HS-27A (cell line): Measurements from ENCODE around the gene HYAL1.

Experiments used
- DNase-seq: peaks from one replicate; pipeline ENCODE4 v3.0.0-alpha.2; 2012; ENCODE audit warnings: low read depth, missing footprints

HYAL1 gene, protein sequence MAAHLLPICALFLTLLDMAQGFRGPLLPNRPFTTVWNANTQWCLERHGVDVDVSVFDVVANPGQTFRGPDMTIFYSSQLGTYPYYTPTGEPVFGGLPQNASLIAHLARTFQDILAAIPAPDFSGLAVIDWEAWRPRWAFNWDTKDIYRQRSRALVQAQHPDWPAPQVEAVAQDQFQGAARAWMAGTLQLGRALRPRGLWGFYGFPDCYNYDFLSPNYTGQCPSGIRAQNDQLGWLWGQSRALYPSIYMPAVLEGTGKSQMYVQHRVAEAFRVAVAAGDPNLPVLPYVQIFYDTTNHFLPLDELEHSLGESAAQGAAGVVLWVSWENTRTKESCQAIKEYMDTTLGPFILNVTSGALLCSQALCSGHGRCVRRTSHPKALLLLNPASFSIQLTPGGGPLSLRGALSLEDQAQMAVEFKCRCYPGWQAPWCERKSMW

DNA sequence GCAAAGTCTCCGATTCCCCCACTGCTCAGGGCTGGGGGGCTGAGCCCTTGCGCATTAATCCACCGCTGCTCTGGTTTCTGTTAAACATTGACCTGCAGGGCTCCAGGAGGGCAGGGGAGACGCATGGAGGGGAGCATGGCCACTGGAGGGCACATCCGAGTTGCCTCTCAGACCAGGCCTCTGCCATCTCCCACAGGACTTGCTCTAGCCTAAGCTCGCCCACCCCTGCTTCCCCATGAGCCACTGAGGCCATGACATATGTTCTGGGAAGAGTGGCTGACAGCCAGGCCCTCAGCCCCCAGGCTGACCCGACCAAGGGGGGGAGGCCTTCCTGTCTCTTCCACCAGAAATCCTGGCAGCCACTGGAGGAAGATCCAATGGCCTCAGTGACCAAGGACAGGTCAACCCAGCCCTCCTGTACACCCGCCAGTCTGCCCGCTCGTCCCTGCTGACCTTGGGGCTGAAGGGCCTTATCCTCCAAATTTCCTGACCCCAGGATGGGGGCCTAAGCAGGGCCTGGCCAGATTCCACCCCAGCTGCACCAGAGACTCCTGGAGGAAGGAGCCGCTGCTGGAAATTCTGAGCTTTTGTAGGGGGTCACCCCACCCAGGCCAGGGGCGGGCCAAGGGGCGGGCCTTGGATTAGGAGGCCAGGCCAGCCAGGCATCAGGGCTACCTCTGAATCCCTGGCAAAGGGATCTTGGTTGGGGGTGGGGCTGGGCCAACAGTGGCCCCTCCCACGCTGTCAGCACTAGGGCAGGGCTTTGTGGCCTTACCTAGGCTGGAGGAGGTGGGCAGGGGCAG lies at the start of gene HYAL1:
Gene HYAL1 (minus strand): TSS at position 562 of the 803 bp plus-strand sequence. CDS start 618 bp downstream, outside the sequence.
- DNase-seq: no peak

DNA sequence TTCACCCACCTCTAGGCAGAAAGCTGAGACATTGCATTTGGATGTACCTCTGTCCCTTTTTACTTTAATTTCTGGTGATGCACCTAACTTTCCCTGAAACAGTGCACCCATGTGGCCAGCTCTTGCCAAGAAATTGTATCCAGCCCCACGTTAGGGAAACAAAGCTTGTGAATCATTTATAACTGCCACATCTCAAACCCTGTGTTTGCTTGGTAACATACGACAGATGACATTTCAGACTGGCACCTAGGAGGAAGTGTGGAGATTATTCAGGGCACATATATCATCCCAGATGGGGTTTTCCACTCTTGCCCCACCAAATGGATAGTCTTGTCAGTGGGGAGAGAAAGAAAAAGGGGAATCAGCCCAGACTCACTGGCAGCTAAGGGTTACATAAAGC lies 49.4 kb upstream of the HYAL1 start:
- no peak for DNase-seq

DNA sequence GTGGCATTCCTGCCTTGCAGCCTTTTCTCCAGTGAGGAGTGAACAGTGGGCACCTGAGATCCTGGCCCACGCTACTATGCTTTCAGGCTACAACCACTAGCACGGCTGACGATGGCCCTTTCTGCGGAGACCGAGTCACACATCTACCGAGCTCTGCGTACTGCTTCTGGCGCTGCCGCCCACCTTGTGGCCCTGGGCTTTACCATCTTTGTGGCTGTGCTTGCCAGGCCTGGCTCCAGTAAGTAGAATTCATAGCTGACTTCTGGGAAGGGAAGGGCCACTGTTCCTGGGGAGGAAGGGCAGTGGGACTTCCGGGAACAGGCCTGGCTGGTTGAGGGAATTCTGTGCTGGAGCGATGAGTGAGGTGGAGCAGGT lies 47.9 kb upstream of the HYAL1 start:
- no peak for DNase-seq

DNA sequence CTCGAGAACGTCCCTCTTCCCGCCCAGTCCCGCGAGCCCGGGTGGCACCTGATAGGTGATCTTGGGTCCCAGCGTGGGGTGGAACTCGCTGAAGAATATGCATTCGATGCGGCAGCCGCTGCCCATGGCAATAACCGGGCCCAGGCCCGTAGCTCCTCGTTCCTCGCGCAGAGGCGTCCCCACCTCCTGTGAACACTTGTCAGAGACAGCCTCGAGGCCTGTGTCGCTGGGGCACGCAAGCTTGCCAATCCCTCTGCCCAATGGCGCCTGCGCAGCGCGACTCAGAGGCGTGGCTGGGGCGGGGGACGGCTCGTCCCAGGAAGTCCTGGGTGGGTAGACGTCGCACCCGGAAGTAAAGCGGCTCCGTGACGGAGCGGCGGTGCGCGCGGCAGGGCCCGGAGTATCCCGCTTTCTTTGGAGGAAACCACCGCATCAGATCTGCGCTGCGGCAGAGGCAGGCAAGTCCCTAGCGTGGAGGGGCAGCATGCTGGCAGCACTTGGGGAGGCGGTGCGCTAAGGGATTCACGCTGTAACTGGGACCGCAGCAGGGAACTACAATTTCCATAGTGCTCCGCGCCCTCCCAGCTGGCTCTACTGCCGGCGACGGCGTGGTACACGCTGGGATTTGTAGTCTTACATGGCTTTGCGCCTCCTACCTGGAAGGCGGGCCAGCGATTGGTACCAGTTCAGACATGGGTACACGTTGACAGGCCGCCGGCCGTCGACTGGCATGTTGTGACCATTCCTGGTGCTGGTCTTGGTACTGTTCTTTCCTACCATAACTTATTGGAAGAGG lies 47.4 kb upstream of the HYAL1 start, which contains the start of the genes CYB561D2 and NPRL2:
Gene CYB561D2 (plus strand): TSS at position 336 of the 796 bp plus-strand sequence. CDS start 572 bp downstream, outside the sequence.
Gene NPRL2 (minus strand): TSS at position 249 of the 796 bp plus-strand sequence. CDS start 123 bp downstream, at position 126.
- DNase-seq: peak; percentile 86

DNA sequence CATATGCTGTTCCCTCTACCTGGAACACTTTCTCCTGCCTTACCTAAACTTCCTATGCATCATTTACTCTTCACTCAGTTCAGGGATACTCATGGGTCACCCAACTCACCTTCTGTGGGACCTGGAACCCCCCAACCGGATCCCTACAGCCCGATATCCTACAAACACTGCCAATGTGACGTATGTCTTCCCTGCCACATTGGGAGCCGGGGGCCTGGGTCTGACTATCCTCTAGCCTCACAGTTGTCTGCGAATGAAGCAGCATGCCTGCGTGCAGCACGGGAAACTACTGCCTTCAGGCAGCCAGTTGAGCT lies 46.8 kb upstream of the HYAL1 start:
- no peak for DNase-seq

DNA sequence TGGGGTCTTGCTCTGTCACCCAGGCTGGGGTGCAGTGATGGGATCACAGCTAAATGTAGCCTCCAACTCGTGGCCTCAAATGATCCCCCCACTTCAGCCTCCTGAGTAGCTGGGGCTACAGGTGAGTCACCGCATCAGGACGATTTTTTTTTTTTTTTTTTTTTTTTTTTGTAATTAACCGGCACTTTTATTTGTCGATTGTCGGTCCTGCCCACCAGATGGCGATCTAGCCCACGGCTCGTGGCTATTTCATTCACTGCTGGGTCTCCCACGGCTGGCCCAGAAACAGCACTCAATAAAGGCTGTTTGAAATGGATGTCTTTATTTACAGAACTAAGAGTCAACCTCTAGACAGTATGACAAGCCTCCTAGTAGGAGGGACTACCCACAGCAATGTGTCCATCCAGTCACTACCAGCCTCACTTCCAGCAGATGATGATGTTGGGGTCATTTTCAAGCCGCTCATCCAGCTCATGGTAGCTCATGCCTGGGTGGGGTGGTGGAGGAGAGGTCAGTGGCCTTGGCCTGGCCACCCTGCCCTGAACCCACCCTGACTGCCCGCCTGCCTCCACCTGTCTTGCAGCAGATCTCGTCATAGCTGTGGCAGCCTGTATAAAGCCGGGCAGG lies 43.9 kb upstream of the HYAL1 start:
- peak; percentile 59 for DNase-seq

DNA sequence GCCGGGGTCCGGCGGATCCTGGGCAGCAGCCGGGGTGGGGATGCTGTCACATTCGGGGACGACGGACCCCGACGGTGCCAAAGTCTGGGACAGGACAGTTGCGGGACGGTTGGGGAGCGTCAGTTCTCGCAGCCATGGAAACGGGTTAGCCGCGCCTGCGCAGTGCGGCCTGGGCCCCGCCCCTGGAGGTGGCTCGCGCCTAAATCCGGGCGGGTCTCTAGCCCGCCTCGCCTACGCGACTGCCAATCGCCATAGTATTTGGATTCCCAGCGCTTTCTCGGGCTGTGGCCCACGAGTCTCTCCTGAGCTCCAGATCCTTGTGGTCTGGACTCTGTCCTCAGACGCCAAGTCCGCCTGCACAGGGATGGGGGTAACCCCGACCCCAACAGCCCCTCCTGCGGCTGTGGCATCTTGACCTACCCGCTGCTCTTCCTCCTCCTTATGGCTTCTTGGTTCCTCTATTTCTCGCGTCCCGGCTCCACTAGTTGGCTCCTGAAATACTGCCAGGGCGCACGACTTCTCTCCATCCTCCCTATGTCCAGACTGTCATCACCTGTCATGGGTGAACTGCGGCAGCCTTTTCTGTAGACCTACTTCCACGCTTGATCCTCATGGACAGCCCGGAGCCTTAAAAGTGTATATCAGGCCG lies 42.3 kb upstream of the HYAL1 start, which contains the start of gene ZMYND10:
Gene ZMYND10 (minus strand): TSS at position 147 of the 649 bp plus-strand sequence. CDS start 153 bp downstream, outside the sequence.
- no peak for DNase-seq

DNA sequence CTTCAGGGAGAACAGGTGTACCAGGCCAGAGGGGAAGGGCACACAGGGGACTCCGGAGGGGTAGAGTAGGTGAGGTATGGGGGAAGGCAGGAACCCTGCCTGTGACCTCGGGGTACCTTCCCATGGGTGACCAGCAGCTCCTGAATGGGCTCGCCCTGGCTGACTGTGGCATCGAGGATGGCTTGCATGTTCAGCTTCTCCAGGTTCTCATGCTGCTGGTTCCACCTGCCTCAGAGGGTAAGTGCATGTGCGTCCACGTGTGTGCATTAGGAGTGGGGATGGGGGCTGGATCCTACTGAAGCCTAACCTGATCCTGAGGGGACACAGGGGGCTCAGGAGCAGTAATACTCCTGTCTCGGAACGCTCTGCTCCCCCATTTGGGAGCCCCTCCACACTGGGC lies 41.6 kb upstream of the HYAL1 start:
- no peak for DNase-seq

DNA sequence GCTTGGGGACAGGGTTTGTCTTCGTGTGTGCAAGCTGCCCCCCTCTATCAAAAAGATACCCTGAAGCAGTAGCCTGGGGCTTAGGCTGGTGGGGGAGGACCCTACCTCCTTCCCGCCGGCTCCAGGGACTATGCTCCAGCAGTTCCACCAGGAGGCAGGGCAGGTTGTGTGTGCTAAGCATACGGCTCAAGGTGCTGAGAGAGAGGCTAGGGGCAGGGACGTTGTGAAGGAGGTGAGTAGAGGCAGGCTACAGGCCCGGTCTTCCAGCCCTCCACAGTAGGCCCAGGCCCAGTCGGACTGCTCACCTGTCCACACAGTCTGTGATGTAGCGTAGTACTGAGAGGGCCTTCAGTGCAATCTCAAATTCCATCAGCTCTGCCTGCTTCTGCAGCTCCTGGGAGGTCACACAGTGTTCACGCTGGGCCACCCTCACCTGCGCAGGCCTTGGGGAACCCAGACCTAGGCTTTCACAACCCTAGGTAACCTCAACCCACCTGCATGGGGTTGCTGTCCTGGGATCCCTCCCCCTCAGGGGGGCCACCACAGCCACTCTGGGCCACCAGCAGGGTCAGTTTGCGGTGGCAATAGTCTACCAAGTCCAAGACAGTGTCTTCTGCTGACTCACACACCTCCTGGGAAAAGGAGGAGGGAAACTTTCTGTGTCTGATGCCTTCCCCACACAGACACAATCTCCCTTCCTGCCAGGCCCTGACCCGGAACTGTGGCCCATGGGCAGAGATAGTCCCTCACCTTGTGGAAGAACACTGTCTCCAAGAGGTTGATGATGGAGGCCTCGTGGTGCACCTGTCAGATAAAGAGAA lies 39.6 kb upstream of the HYAL1 start:
- no peak for DNase-seq

DNA sequence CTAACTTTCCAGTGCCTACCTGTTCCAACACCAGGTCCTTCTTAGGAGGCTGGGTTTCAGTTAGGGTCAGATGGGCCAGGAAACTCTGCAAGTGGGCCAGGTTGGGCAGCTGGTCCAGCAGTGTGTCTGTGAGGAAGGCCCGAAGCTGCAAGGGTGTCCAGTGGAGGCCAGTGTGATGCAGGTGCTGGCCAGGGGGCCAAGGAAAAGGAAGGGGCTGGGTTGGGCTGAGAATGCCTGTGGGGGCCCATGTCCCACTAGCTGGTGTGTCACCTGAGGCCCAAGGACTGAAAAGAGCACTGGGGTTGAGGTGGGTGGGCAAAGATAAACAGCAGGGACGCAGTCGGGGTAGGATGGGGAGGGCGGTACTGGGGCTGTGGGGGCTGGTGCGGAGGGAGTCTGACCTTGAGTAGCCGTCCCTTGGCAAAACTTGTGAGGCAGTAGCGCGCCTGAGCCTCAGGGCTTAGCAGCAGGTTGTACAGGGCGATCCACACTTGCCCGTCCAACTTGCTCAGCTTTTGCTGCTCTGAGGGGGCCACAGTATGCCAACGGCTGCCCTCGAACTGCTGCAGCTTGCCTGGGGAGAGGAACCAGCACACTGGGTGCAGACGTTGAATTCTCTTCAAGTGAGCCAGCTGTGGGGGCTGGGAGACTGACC lies 38.7 kb upstream of the HYAL1 start:
- no peak for DNase-seq

DNA sequence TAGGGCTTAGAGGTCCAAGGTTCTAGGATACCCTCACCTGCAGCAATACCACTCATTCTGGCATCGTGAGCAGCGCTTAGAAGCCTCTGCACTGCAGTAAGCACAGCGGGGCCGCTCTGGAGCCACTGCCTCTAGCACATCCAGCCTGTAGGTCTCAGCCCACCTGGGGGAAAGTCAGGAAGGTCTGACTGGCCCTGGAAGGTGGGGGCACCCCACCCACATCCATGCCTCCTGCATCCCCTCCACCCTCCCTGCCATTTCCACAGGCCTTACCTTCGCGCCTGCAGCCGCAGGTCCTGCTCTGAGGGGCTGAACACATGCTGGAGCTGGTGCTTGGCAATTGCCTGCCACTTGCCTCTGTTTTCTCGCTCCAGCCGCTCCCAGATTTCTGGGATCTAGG lies 38.2 kb upstream of the HYAL1 start:
- DNase-seq: no peak

DNA sequence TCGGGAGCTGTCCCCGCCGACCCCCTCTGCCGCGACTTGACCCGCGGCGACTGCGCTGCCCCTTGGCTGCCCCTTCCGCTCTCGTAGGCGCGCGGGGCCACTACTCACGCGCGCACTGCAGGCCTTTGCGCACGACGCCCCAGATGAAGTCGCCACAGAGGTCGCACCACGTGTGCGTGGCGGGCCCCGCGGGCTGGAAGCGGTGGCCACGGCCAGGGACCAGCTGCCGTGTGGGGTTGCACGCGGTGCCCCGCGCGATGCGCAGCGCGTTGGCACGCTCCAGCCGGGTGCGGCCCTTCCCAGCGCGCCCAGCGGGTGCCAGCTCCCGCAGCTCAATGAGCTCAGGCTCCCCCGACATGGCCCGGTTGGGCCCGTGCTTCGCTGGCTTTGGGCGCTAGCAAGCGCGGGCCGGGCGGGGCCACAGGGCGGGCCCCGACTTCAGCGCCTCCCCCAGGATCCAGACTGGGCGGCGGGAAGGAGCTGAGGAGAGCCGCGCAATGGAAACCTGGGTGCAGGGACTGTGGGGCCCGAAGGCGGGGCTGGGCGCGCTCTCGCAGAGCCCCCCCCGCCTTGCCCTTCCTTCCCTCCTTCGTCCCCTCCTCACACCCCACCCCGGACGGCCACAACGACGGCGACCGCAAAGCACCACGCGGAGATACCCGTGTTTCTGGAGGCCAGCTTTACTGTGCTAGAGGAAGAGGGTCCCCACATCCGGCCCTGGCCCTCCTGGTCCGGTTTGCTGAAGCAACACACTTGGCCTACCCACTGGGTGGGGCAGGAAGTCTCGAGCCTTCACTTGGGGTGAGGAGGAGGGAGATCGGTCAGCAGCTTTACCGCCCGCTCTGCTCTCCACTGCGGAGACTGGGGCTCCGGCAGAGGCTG lies 37.3 kb upstream of the HYAL1 start, which contains the start of gene RASSF1:
Gene RASSF1 (minus strand): TSS at position 389 of the 882 bp plus-strand sequence. CDS start 31 bp downstream, at position 358.
- DNase-seq: peak; percentile 49

DNA sequence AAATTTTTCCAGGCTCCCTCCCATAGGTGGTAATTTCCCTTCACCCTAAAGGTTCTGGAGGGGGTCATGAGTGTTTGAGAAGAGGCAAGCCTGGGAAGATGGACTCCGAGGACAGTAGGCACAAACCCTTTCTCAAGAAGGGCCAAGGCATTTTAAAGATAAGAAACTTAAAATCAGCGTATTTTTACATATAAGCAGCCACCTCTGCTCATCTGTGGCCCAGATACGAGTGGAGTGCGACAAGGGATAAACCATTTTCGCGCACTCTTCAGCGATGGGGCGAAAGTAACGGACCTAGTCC lies 36.7 kb upstream of the HYAL1 start:
- DNase-seq: no peak

DNA sequence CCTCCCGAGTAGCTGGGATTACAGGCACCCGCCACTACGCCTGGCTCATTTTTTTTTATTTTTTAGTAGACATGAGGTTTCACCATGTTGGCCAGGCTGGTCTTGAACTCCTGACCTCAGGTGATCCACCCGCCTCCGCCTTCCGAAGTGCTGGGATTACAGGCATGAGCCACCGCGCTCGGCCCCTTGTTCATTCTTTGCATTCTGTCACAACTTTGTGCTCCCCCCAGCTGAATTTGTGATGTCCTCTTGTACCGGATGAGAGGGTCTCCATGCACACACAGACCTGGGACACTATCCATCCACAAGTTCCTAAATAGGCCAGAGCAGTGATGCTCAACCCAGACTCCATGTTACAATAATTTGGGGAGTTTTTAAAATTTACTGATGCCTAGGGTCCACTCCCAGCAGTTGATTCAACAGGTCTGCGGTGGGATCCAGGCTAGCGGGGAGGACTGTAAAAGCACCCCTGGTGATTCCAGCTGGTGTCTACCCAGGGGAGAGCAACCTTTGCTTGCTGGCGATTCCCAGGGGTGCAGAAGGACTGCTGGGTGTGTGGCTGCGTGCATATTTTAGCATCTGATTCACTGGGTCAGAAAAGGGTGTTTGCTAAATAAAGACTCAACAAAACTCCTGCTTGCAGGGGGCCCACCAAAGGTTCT lies 36.2 kb upstream of the HYAL1 start:
- no peak for DNase-seq

DNA sequence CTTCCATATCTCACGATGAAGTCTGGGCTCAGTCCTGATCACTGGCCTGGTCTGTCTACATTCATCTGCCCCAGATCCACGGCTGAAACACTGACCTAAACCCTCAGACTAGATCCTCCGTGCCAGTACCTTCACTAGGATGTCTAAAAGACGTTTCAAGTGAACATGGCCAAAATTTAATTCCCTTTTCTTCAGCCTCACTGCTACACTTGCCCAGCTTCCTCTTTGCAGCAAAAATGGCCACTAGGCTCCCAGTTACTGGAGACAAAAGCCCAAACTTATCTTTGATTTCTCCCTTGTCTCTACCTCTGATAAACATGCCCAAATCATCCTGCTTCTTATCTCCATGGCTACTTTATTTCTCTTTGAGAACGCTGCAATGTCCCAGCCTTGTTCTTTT lies 35.6 kb upstream of the HYAL1 start:
- DNase-seq: no peak

DNA sequence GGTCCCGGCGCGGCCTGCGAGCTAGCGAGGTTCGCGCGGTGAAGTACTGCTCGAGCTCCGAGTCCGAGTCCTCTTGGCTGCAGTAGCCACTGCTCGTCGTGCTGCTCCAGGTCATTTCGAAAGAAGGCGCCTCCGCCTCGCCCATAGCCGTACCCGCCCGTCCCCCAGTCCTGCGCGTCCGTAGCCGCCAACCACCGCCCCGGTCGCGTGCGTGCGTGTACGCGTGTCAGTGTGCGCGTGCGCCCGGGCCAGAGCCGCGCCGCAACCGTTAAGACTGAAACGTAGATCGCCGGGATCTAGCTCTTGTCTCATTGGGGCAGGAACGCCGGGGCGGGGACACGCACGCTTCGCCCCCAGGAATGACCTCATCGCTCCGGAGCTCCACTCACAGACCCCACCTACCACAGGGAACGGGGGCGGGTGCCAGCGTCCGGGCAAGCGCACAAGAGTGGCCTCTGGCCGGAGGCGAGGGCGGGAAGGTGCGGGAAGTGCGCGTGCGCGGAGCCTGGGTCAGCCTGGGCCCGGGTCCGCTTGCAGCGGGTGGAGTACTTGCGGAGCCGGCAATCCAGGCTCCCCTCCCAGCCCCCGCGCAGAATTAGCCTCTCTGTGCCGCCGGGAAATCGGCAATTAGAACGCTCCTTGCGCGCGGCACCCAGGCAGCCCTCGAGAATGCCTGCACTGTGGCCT lies 33.9 kb upstream of the HYAL1 start:
- DNase-seq: peak; percentile 98

DNA sequence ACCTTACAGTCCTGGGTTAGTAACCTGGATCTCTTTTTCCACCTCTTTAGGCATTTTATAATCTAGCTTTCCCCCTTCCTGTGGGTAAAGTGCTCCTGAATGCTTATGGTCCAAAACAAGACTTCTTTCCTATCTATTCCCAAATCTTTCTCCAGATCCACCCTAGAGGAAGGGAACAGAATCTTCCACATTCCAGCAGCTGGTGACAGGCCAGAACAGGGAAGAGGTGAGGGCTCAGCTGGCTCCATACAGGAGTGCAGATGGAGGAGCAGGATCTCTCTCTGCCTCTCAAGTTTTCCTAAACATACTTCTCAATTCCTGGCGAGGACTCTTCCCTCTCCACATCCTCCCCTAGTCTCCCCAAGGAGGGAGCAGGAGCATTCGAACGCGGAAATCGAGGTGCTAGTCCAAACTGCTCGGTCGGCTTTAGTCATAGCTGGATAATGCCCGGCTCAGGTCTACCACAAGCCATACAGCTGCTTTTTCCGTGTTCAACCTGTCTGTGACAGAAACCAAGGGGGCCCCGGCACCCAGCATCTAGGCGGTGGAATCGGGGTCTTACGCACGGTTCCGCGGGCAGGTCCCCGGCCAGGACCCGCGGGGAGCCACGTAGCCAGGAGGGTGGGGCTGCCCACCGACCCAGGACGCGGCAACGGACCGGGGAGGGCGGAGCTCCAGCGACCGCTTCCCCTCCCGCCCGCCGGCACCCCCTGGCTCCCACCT lies 33.2 kb upstream of the HYAL1 start:
- no peak for DNase-seq
